Neuronal stem cell (in vitro differentiated cells): ENCODE measurements around the gene SH2D5.

Source experiments
- DNase-seq: peaks from one replicate; pipeline ENCODE4 v3.0.0-alpha.2; 2013; ENCODE audit warnings: low spot score
- H2AFZ ChIP-seq: one replicate; pipeline ENCODE4 v1.6.1; 2013; ENCODE audit warnings: mild to moderate bottlenecking, low read length, inconsistent platforms
- H2AK5ac ChIP-seq: 2 replicates; pipeline ENCODE4 v1.6.1; 2013; ENCODE audit warnings: low read depth, mild to moderate bottlenecking, inconsistent platforms, low read length, moderate library complexity, mixed read lengths
- H2BK120ac ChIP-seq: 2 replicates; pipeline ENCODE4 v1.6.1; 2013; ENCODE audit warnings: low read depth, mild to moderate bottlenecking, inconsistent platforms, low read length, moderate library complexity, mixed read lengths
- H2BK12ac ChIP-seq: one replicate; pipeline ENCODE4 v1.6.1; 2013; ENCODE audit warnings: low read length, inconsistent platforms
- H2BK15ac ChIP-seq: 2 replicates; pipeline ENCODE4 v1.6.1; 2013; ENCODE audit warnings: mild to moderate bottlenecking, low read length, inconsistent platforms, mixed read lengths
- H2BK5ac ChIP-seq: one replicate; pipeline ENCODE4 v1.6.1; 2013; ENCODE audit warnings: inconsistent platforms, mild to moderate bottlenecking, low read length, moderate library complexity
- H3K14ac ChIP-seq: one replicate; pipeline ENCODE4 v1.6.1; 2013; ENCODE audit warnings: low read length, inconsistent platforms
- H3K18ac ChIP-seq: 2 replicates; pipeline ENCODE4 v1.6.1; 2013; ENCODE audit warnings: low read length, inconsistent platforms
- H3K23ac ChIP-seq: 2 replicates; pipeline ENCODE4 v1.6.1; 2013; ENCODE audit warnings: low read depth, mild to moderate bottlenecking, mixed read lengths, low read length, inconsistent platforms; ENCODE audit not compliant: poor library complexity
- H3K27ac ChIP-seq: replicated peaks from 3 replicates; pipeline ENCODE4 v1.5.1; 2013; ENCODE audit warnings: low read length, inconsistent platforms
- H3K27me3 ChIP-seq, 3 experiments: 2 replicates each; pipeline ENCODE4 v1.6.1; 2013; ENCODE audit warnings: low read length in 3 of 3, mild to moderate bottlenecking in 2 of 3, inconsistent platforms in 1 of 3, low read depth in 1 of 3, mixed read lengths in 1 of 3, moderate library complexity in 1 of 3; ENCODE audit not compliant: control insufficient read depth in 3 of 3, insufficient read depth in 3 of 3
- H3K36me3 ChIP-seq, 2 donors: replicated peaks in 1 of 2; 2 replicates each; pipeline ENCODE4 v1.6.1; 2013; ENCODE audit warnings: low read length in 2 of 2; ENCODE audit not compliant: control insufficient read depth in 2 of 2, insufficient read depth in 2 of 2
- H3K4ac ChIP-seq: 2 replicates; pipeline ENCODE4 v1.6.1; 2013; ENCODE audit warnings: inconsistent platforms, mild to moderate bottlenecking, low read length, moderate library complexity
- H3K4me1 ChIP-seq, 2 donors: 1 replicate in 1 of 2; 2 replicates in 1 of 2; pipeline ENCODE4 v1.6.1; 2013; ENCODE audit warnings: low read length in 2 of 2, low read depth in 1 of 2; ENCODE audit not compliant: control insufficient read depth in 2 of 2, insufficient read depth in 1 of 2
- H3K4me2 ChIP-seq: one replicate; pipeline ENCODE4 v1.6.1; 2013; ENCODE audit warnings: mild to moderate bottlenecking, low read length, inconsistent platforms; ENCODE audit not compliant: insufficient read depth, poor library complexity, severe bottlenecking
- H3K4me3 ChIP-seq, 2 donors: 2 replicates each; pipeline ENCODE4 v1.5.1; 2013; ENCODE audit warnings: low read length in 2 of 2, mild to moderate bottlenecking in 2 of 2, inconsistent platforms in 1 of 2, moderate library complexity in 1 of 2
- H3K79me1 ChIP-seq: one replicate; pipeline ENCODE4 v1.6.1; 2013; ENCODE audit warnings: low read depth, mild to moderate bottlenecking, inconsistent platforms, low read length, moderate library complexity
- H3K9ac ChIP-seq: one replicate; pipeline ENCODE4 v1.6.1; 2013; ENCODE audit warnings: mild to moderate bottlenecking, low read depth, low read length, inconsistent platforms; ENCODE audit not compliant: poor library complexity
- H3K9me3 ChIP-seq, 2 donors: replicated peaks in 1 of 2; 2 replicates each; pipeline versions ENCODE3 to v1.6.1; 2013; ENCODE audit warnings: low read length in 2 of 2, mild to moderate bottlenecking in 2 of 2, inconsistent platforms in 1 of 2, low read depth in 1 of 2, mixed read lengths in 1 of 2, moderate library complexity in 1 of 2; ENCODE audit not compliant: control insufficient read depth in 2 of 2, insufficient read depth in 1 of 2
- H4K8ac ChIP-seq: one replicate; pipeline ENCODE4 v1.6.1; 2013; ENCODE audit warnings: low read depth, mild to moderate bottlenecking, inconsistent platforms, low read length, moderate library complexity
- H4K91ac ChIP-seq: one replicate; pipeline ENCODE4 v1.6.1; 2013; ENCODE audit warnings: low read length, low read depth, mild to moderate bottlenecking, inconsistent platforms; ENCODE audit not compliant: poor library complexity
- WGBS, 2 donors: extraction: QIAGEN DNeasy Blood & Tissue Kit; methylation state at CpG; one replicate each; pipeline ENCODE4 v1.1.7; 2013; ENCODE audit warnings: missing lambda C conversion rate in 2 of 2, mixed read lengths in 1 of 2; ENCODE audit not compliant: insufficient read length in 2 of 2, insufficient replicate concordance in 1 of 2; ENCODE audit errors: extremely low coverage in 2 of 2; 5-methylcytosine and 5-hydroxymethylcytosine counted together

The SH2D5 gene

DNA sequence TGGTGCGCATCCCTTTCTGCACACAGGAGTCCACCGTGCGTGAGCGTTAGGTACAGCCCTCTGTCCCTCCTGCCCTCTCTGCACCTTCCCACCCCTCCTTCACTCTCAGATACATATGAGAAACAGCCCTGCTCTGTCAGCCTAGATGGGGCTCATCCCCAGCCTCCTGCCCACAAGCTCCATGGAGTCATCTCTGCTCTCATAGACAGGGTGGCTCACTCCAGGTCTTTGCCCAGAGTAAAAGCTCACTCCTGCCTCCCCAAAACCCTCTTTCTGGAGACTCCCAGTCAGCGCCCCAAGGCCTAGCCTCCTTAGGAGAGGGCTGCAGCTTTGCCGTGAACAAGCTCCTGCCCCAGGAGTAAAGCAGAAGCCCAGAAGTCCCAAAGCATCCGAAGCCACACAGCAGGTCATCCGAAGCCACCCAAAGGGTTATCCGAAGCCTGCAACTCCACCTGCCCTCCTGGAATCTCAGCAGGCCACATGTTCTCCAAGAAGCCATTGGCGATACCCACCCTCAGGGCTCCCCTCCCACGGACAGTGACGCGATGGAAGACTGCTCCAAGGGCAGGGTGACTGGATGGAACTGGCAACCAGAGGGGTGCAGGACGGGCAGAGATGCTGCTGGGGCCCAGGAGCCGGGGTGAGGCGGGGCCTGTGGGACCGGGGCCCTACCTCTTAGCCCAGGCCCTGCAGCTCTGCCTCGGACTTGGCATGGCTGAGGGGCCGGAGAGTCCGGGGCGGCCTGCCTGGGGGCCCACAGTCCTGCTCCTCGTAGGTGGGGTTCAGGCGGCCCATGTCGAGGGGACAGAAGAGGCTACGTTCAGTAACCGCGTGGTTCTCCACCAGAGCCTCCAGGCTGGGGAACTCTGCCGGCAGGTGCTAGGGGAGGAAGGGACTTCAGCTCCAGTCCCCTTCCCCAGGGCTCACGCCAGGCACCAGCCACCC, 11.1 kb downstream of the SH2D5 start:
- peak overlapping the region; percentile 60 for H2BK5ac ChIP-seq

DNA sequence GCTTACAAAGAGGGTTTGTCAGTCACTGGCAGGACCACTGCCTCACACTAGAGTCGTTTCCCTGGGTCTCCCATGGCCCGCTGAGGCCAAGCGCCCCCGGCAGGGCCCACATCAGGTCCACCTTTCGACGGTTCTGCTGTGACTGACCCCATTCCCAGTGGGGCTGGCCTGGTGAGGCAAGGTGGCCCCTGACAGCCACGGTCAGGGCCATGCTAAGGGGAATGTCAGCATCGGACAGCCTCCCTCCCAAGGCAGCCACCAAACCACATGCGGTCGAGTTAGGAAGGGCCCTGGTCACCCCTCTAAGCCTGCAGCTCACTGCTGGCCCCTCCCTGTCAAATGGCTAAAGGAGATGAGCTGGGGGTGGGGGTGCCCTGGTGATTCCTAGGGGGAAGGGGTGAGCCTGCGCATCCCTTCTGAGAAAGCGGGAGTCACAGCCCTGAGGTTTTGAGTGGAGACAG, 11.8 kb downstream of the SH2D5 start:
- peak overlapping the region; percentile 23 for H3K23ac ChIP-seq
- no CpG with 5 or more reads among the region's 12 CpGs for WGBS, 2 donors
- H3K4me2 ChIP-seq = no peak overlapping the region
- H4K8ac ChIP-seq = no peak overlapping the region
- H3K18ac ChIP-seq = no peak overlapping the region
- H4K91ac ChIP-seq = no peak overlapping the region
- H2BK15ac ChIP-seq = peak overlapping the region; percentile 59
- peaks cover 2% of the 10 kb centered on the region for H3K79me1 ChIP-seq
- peak overlapping the region; percentile 66 for H2BK12ac ChIP-seq
- no peak overlapping the region for H3K14ac ChIP-seq
- peak overlapping the region; percentile 60 for H2BK5ac ChIP-seq
- no peak overlapping the region for H3K4ac ChIP-seq
- H3K36me3 ChIP-seq = no peaks in the 10 kb centered on the region
- no peak for DNase-seq
- no peaks in the 10 kb centered on the region for H3K9me3 ChIP-seq
- no peak overlapping the region for H3K4me3 ChIP-seq
- H2BK120ac ChIP-seq = no peak overlapping the region
- H3K27me3 ChIP-seq = peaks cover 0 to 7% (median 0%) of the 10 kb centered on the region in 3 experiments
- peak overlapping the region; percentile 42 for H2AK5ac ChIP-seq
- peaks cover 0 to 1% of the 10 kb centered on the region in 2 donors for H3K4me1 ChIP-seq
- peak overlapping the region; percentile 74 for H3K9ac ChIP-seq
- no peak overlapping the region for H2AFZ ChIP-seq
- no peak overlapping the region for H3K27ac ChIP-seq

More for the DNA sequence above, 11.1 kb downstream of the SH2D5 start:
- peak overlapping the region; percentile 59 for H2BK15ac ChIP-seq
- H2AK5ac ChIP-seq = peak overlapping the region; percentile 32
- no peak overlapping the region for H3K9ac ChIP-seq
- no CpG with 5 or more reads among the region's 29 CpGs for WGBS, 2 donors
- no peak overlapping the region for H3K14ac ChIP-seq
- H4K91ac ChIP-seq = no peak overlapping the region
- H3K4me3 ChIP-seq = no peak overlapping the region
- H3K23ac ChIP-seq = peak overlapping the region; percentile 89
- no peak overlapping the region for H2BK12ac ChIP-seq
- H3K36me3 ChIP-seq = no peaks in the 10 kb centered on the region
- H2AFZ ChIP-seq = no peak overlapping the region
- no peak overlapping the region for H3K4ac ChIP-seq
- H3K9me3 ChIP-seq = no peaks in the 10 kb centered on the region
- no peak overlapping the region for H3K4me2 ChIP-seq
- H3K79me1 ChIP-seq = peaks cover 7% of the 10 kb centered on the region
- H4K8ac ChIP-seq = no peak overlapping the region
- no peak for DNase-seq
- H3K27ac ChIP-seq = no peak overlapping the region
- H2BK120ac ChIP-seq = no peak overlapping the region
- peaks cover 0 to 7% (median 0%) of the 10 kb centered on the region in 3 experiments for H3K27me3 ChIP-seq
- no peak overlapping the region for H3K18ac ChIP-seq
- peaks cover 0 to 1% of the 10 kb centered on the region in 2 donors for H3K4me1 ChIP-seq

DNA sequence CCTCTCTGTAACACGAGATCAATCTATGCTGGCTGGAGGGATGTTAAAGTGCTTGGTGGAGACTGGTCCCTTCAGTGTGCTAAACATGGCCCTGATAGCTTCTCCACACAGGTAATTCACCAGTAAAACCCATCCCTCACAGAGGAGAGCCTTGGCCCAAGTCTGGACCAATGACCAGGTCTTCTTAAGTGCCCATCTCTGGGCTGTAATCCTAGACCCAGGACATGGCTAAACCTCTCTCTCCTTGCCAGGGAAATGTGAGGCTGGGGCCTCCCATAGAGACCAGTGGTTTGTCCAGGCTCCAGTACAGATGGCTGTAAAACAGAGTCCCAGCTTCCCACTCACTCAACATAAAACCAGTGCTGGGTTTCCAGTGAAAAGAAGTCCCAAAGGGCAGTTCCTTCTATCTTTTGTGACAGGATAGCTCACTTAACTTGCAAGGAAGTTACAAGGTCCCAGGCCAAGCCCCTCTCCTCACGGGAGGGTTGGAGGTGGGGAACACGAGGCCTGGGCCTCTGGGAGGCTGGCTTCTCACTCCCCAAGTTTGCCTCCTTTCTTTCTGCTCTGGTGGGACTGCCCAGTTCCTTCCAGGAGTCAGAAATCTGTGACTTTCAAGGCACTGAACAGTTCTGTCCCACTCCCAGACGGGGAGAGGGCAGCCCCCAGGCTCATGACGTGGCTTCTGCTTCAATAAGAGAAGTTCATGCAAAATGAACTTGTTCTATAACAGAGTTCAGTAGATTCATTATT, 12.5 kb downstream of the SH2D5 start:
- Histone ChIP-seq H3K27ac (no peak overlapping the region), H4K8ac (no peak overlapping the region), H3K9me3 (no peaks in the 10 kb centered on the region), H3K9ac (no peak overlapping the region), H3K36me3 (no peaks in the 10 kb centered on the region), H3K27me3 (peaks cover 0 to 7% (median 0%) of the 10 kb centered on the region in 3 experiments), H4K91ac (no peak overlapping the region), H3K4me3 (no peak overlapping the region), H3K4me1 (peaks cover 0 to 1% of the 10 kb centered on the region in 2 donors), H3K23ac (no peak overlapping the region), H3K18ac (no peak overlapping the region), H3K4ac (no peak overlapping the region), H3K79me1 (peaks cover 2% of the 10 kb centered on the region), H3K14ac (no peak overlapping the region), H2AFZ (no peak overlapping the region), H3K4me2 (no peak overlapping the region), H2AK5ac (no peak overlapping the region), H2BK15ac (no peak overlapping the region), H2BK5ac (no peak overlapping the region), H2BK12ac (no peak overlapping the region), H2BK120ac (no peak overlapping the region)
- no CpG with 5 or more reads among the region's 5 CpGs for WGBS, 2 donors
- DNase-seq = no peak

DNA sequence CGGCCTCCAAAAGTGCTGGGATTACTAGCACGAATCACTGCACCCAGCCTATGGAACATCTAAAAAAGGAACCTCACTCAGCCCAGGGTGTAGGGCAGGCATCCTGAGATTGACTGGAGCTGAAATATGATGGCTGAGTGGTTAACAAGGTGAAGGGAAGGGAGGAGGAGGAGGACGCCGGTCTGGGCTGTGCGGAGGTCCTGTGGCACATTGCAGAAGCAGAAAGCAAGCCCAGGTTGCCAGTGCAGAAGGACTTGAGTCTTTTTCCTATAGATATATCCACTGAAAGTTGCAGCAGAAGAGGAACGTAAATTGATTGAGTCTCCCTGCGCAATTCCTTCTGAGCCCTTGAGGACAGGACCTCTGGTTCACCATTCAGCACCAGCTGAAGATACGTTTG, 13.2 kb downstream of the SH2D5 start:
- Histone ChIP-seq H3K27me3 (peaks cover 0 to 7% (median 0%) of the 10 kb centered on the region in 3 experiments), H4K91ac (no peak overlapping the region), H2BK15ac (no peak overlapping the region), H3K4me3 (no peak overlapping the region), H3K9me3 (no peaks in the 10 kb centered on the region), H3K4ac (no peak overlapping the region), H4K8ac (no peak overlapping the region), H2BK12ac (no peak overlapping the region), H3K18ac (no peak overlapping the region), H3K9ac (no peak overlapping the region), H3K4me1 (peaks cover 0 to 1% of the 10 kb centered on the region in 2 donors), H2AFZ (no peak overlapping the region), H3K4me2 (no peak overlapping the region), H3K79me1 (peaks cover 2% of the 10 kb centered on the region), H2BK120ac (no peak overlapping the region), H2AK5ac (no peak overlapping the region), H3K23ac (no peak overlapping the region), H2BK5ac (no peak overlapping the region), H3K14ac (no peak overlapping the region), H3K36me3 (no peaks in the 10 kb centered on the region), H3K27ac (no peak overlapping the region)
- DNase-seq = no peak
- WGBS, 2 donors = no CpG with 5 or more reads among the region's 8 CpGs
